Spleen (tissue), 7 donors: ENCODE results near the gene CSTF2.

ENCODE experiments used
- CTCF ChIP-seq, 11 experiments: fragments of 200-600 bp in 7 of 11; fragments of 450-650 bp in 4 of 11; sonication (generic) in 4 of 11; IDR thresholded peaks in 8 of 11; conservative IDR thresholded peaks in 3 of 11; 1 replicate in 7 of 11; 2 replicates in 4 of 11; pipeline versions ENCODE4 v1.4.0 to v1.8.0; 2016 to 2021; ENCODE audit warnings: antibody characterized with exemption in 11 of 11, inconsistent platforms in 4 of 11, mild to moderate bottlenecking in 1 of 11
- POLR2A ChIP-seq, 3 donors: fragments of 450-650 bp; IDR thresholded peaks; one replicate each; pipeline ENCODE4 v1.5.1; 2017; ENCODE audit warnings: antibody characterized with exemption in 3 of 3, mild to moderate bottlenecking in 1 of 3
- POLR2AphosphoS5 ChIP-seq, 3 donors: sonication (generic); formaldehyde crosslinking; IDR thresholded peaks; one replicate each; pipeline ENCODE4 v1.5.1; 2017; ENCODE audit warnings: antibody characterized with exemption in 3 of 3
- donor health status: DM: no; HTN: no; CAD: no; lungs with moderate emphysema.
- donor health status: DM: no; HTN: no; CAD: no.
- donor health status: DM: no; HTN: no; CAD: no.

GRCh38 chrX:100864657-100865391, 44.6 kb downstream of the CSTF2 start:
- TF ChIP-seq CTCF (IDR thresholded peaks at IDR 0.05 in 8 of 11, conservative IDR thresholded peaks at IDR 0.05 in 3 of 11) (no peak), POLR2A (IDR thresholded peaks at IDR 0.05) (no peak), POLR2AphosphoS5 (IDR thresholded peaks at IDR 0.05) (no peak)
